ENCODE data around the gene MROH7. TPM values are rescaled to one million over a fixed set of nuclear protein-coding genes. Genes with fewer than 3 reads are reported as not detected.
"Not testable (repeated sequence)": the region's sequence is repeated elsewhere in the genome, so short reads cannot be mapped to it uniquely, and the experiment has no call there.

MROH7 gene
- polyA plus RNA-seq, 4 donors, result 1.9 to 13.4 (median 5.0) TPM

GRCh38 chr1:54609301-54609921 is 32.2 kb upstream of the MROH7 start:
- DNase-seq (ENCODE audit: low read depth in 4 of 4, low spot score in 3 of 4), result no peak

GRCh38 chr1:54610048-54610447 is 31.5 kb upstream of the MROH7 start:
- no peak for DNase-seq (ENCODE audit: low read depth in 4 of 4, low spot score in 3 of 4)

GRCh38 chr1:54610601-54611580 is 30.7 kb upstream of the MROH7 start:
- DNase-seq (ENCODE audit: low read depth in 4 of 4, low spot score in 3 of 4), result no peak

- no peak for DNase-seq (ENCODE audit: low read depth in 4 of 4, low spot score in 3 of 4)
These were observed 30.0 kb upstream of the MROH7 start for GRCh38 chr1:54611621-54612020.

- DNase-seq (ENCODE audit: low read depth in 4 of 4, low spot score in 3 of 4), result no peak
These were observed 27.6 kb upstream of the MROH7 start for GRCh38 chr1:54614024-54614423.

GRCh38 chr1:54614563-54614962 is 27.0 kb upstream of the MROH7 start:
- DNase-seq (ENCODE audit: low read depth in 4 of 4, low spot score in 3 of 4), result no peak

- no peak for DNase-seq (ENCODE audit: low read depth in 4 of 4, low spot score in 3 of 4)
These were observed 25.9 kb upstream of the MROH7 start for GRCh38 chr1:54615531-54616279.

GRCh38 chr1:54619749-54620148 is 21.8 kb upstream of the MROH7 start:
- DNase-seq (ENCODE audit: low read depth in 4 of 4, low spot score in 3 of 4), result no peak

- DNase-seq (ENCODE audit: low read depth in 4 of 4, low spot score in 3 of 4), result no peak
These were observed 18.2 kb upstream of the MROH7 start, which contains the start of gene FAM151A for GRCh38 chr1:54623216-54624007. TSS of gene FAM151A (minus strand) at chr1:54623525. CDS start at chr1:54623395, 130 bp downstream.

- DNase-seq (ENCODE audit: low read depth in 4 of 4, low spot score in 3 of 4), result no peak
These were observed 16.8 kb upstream of the MROH7 start for GRCh38 chr1:54624466-54625464.

- DNase-seq (ENCODE audit: low read depth in 4 of 4, low spot score in 3 of 4), result no peak
These were observed 14.4 kb upstream of the MROH7 start for GRCh38 chr1:54627196-54627595.

- DNase-seq (ENCODE audit: low read depth in 4 of 4, low spot score in 3 of 4), result not testable (repeated sequence)
These were observed 5.8 kb upstream of the MROH7 start for GRCh38 chr1:54635804-54636203.

- DNase-seq (ENCODE audit: low read depth in 4 of 4, low spot score in 3 of 4), result not testable (repeated sequence)
These were observed 4.8 kb upstream of the MROH7 start for GRCh38 chr1:54636461-54637446.

- no peak for DNase-seq (ENCODE audit: low read depth in 4 of 4, low spot score in 3 of 4)
These were observed 1.2 kb upstream of the MROH7 start for GRCh38 chr1:54640361-54640760.

- DNase-seq (ENCODE audit: low read depth in 4 of 4, low spot score in 3 of 4), result no peak
These were observed 2.1 kb downstream of the MROH7 start for GRCh38 chr1:54643736-54644135.

- no peak for DNase-seq (ENCODE audit: low read depth in 4 of 4, low spot score in 3 of 4)
These were observed 4.5 kb downstream of the MROH7 start for GRCh38 chr1:54645806-54646676.
